ENCODE measurements around the gene EDIL3.

DNA sequence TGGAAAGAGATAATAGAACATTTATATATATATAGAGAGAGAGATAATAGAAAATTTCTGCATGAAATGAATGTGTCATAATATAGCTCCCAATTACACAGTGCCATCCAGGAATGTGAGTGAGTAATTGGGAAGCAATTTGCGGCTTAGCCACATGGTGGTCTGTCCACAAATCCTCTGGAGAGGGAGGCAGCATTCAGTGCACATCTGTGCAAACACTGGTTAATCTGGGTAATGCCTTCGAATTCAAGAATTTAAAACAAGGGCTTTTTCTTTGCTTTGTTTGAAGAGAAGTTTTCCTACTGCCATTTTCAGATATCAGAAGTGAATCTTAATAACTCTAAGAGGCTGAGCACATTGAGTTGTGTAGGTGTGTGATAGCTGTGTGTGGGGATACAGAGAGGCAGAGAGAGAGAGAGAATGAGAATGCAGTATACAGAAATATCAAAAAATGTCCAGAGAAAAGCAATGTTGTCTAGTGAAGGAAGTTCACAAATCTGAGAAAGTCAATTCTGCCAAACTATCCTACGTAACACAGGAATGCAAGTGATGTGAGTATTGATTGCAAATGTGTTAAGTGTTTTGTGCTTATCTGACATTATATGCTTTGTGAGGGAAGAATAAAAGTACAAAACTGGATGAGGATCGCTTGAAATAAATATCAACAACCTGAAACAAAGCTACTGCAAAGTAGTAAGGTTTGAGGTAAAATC lies 134.6 kb downstream of the EDIL3 start:
- TF ChIP-seq TAF1 (IDR thresholded peaks at IDR 0.05; ENCODE audit: low read depth, low read length), result no peak
- TF ChIP-seq POLR2A (IDR thresholded peaks at IDR 0.05; ENCODE audit: low read depth, low read length), result no peak
- TF ChIP-seq POLR2AphosphoS5 (IDR thresholded peaks at IDR 0.05; ENCODE audit: low read depth, low read length), result no peak

Data from GM12891 (cell line).